Epithelial cell of proximal tubule (primary cell): ENCODE measurements around the gene SORL1. TPM values are rescaled to one million over a fixed set of nuclear protein-coding genes. Genes with fewer than 3 reads are reported as not detected.

Experiments
- DNase-seq: peaks from one replicate; pipeline ENCODE4 v3.0.0-alpha.2; 2011; ENCODE audit warnings: low read depth
- H3K4me3 ChIP-seq: 2 replicates; pipeline ENCODE4 v1.5.1; 2011; ENCODE audit warnings: low read depth, mild to moderate bottlenecking, low read length
- total RNA-seq: library from RNA; depleted of rRNA; stranded (reverse); fragments of >200 nt; gene quantifications from 2 replicates; pipeline ENCODE4 v1.2.3, GENCODE V29; 2015
- TF ChIP-seq, protein P1 (sequence below): conservative IDR thresholded peaks from 2 replicates; pipeline ENCODE4 v1.5.1; 2012; ENCODE audit warnings: low read depth, mild to moderate bottlenecking, low read length

SORL1 gene
- total RNA-seq, 1 donor from 2014 or later = 7.8 TPM

DNA sequence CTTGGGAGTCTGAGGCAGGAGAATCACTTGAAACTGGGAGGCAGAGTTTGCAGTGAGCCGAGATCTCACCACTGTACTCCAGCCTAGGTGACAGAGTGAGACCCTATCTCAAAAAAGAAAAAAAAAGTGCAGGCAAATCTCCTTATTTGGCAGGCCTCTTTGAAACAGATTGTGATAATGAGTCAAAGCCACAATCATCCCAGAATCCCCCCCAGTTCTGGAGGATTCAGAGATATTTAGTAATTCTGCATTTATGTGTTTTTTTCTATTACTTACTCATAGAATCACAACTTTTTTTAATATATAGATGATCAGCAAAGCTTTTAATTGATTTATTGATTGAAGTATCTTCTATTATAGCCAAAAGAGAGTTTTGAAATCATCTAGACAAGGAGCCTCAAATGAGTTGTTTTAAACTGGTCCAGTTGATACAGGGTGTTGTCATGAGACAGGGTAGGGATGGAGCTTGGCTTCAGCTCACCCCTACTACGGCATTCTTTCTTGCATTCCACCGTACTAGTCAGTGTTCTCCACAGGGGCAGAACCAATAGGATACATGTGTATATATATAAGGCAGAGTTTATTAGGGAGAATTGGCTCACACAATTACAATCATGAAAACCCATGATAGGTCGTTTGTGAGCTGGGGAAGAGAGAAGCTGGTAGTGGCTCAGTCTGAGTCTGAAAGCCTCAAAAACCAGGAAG, 39.3 kb upstream of the SORL1 start:
- TF ChIP-seq, protein P1, sequence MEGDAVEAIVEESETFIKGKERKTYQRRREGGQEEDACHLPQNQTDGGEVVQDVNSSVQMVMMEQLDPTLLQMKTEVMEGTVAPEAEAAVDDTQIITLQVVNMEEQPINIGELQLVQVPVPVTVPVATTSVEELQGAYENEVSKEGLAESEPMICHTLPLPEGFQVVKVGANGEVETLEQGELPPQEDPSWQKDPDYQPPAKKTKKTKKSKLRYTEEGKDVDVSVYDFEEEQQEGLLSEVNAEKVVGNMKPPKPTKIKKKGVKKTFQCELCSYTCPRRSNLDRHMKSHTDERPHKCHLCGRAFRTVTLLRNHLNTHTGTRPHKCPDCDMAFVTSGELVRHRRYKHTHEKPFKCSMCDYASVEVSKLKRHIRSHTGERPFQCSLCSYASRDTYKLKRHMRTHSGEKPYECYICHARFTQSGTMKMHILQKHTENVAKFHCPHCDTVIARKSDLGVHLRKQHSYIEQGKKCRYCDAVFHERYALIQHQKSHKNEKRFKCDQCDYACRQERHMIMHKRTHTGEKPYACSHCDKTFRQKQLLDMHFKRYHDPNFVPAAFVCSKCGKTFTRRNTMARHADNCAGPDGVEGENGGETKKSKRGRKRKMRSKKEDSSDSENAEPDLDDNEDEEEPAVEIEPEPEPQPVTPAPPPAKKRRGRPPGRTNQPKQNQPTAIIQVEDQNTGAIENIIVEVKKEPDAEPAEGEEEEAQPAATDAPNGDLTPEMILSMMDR = no peak
- H3K4me3 ChIP-seq = no peak overlapping the region
- no peak for DNase-seq

DNA sequence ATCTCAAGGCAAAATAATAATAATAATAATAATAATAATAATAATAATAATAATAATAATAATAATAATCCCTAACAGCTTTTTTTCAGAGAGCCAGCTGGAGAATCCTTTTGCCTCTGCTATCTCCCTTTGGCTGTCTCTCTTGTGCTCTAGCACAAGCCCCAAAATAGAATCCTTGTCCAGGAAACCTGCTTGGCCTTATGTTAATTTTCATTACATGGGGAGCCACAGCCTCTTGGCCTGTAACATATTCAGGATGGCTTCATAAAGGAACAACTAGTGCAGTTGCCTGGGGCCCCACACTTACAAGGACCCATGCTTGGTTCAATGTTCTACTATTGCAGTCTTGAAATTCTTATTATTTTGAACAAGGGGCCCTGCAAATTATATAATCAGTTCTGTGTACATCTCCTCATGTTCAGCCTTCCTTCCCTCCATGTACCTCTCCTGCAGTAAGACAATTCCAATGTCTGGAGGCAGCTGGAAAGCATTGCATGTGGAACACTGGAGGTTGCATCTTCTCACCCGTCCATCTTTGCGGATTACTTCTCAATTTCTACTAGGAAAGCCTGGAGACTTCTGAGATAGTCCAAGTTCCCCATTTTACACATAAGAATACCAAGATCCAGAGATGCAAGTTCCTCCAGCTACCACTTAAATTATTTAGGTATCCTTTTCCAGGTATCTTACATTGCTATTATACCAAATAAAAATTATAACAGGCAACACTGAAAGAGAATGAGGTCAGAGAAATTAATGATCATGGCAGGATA, 37.8 kb upstream of the SORL1 start:
- DNase-seq = no peak
- H3K4me3 ChIP-seq = no peak overlapping the region
- TF ChIP-seq, protein P1 = no peak

DNA sequence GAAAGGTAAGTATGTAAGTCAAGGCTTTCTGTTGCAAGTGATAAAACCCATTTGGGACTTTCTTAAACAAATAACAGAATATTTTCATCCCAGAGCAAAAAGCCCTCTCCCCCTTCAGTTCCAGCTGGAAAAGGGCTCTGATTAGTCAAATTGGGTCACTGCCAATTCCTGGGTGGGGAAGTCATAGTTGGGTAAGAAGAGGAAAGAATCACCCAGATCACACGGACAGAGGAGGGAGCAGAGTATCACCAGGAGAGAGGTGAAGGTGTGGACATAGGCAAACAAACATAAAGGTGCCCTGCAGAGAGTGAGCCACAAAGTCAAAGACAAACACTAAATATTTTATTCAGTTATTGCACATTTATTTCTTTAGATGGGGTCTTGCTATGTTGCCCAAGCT, 36.3 kb upstream of the SORL1 start:
- TF ChIP-seq, protein P1 = no peak
- DNase-seq = no peak
- no peak overlapping the region for H3K4me3 ChIP-seq

DNA sequence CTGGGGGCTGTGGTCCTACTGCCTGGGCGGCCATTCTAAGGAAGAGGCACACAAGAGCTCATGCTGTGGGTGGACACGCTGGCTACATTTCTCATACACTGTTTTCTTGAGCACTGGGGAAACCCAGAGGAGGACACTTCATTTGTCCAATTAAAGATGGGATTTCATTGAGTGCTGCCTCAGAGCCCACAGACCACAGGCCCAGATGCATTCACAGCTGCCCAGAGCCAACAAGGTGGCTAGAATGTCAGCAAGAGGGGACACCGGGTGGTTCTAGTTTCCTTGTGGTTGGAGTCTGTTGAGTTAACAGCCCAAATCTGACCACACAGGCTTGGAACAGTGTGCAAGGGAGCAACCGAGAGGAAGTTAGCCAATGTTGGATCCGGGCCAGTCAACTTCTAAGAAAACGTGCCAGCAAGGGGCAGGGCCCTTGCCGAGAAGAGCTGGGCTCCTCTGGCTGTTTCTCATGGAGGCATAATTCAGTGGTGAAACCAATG, 35.0 kb upstream of the SORL1 start:
- H3K4me3 ChIP-seq = no peak overlapping the region
- peak; percentile 55 for DNase-seq
- TF ChIP-seq, protein P1 = no peak

DNA sequence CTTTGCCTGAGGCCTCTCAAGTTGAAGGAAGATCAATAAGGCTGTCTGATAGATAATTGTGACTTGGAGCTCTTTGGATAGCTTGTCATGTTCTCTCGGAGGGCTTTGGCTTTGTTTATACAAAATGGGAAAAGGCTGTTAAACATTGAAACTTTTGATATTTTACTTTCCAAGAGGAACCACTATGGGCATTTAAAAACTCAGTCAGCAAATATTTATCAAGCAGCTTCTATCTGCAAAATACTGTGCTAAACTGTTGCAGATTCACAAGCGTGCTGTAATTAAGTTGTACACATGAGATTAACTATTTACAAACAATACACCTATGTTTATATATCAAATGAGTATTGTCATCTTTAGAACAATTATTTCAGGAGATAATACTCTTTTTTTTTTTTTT, 34.5 kb upstream of the SORL1 start:
- no peak for DNase-seq
- H3K4me3 ChIP-seq = no peak overlapping the region
- TF ChIP-seq, protein P1 = no peak

DNA sequence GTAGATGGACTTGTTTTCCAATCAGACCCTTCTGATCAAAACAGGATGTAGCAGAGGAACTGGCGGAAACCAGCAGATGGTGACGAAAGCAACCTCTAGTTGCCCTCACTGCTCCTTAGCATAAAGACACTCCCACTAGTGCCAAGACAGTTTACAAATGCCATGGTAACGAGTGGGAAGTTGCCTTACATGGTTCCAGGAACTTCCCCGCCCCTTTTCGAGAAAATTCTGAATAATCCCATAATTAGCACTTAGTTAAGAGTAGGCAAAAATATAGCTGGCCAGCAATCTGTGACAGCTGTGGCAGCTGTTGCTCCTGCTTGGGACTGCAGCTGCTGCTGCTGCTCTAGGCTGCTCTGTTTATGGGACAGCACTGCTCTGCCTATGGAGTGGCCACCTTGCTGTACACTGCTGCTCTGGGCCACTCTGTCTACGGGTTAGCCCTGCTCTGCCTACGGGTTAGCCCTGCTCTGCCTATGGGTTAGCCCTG, 33.4 kb upstream of the SORL1 start:
- H3K4me3 ChIP-seq = no peak overlapping the region
- DNase-seq = no peak
- TF ChIP-seq, protein P1 = no peak
